GM18951 (cell line): ENCODE data around the gene TIMM17A.
"Not testable (repeated sequence)": the region's sequence is repeated elsewhere in the genome, so short reads cannot be mapped to it uniquely, and the experiment has no call there.

Experiments
- POLR2A ChIP-seq: IDR thresholded peaks from 4 replicates; pipeline ENCODE4 v1.6.1; 2011; ENCODE audit warnings: mild to moderate bottlenecking; ENCODE audit not compliant: insufficient read length, insufficient read depth; ENCODE audit errors: extremely low read depth
- in situ Hi-C: fragments of 300-500 bp; cut with MboI; formaldehyde crosslinking; loops from one replicate; pipeline ENCODE4 v1.12.0; 2022; ENCODE audit warnings: low sequenced_read_pairs, mixed read lengths, inconsistent platforms; ENCODE audit not compliant: unreplicated experiment

TIMM17A gene

GRCh38 chr1:201946224-201946908 lies 8.9 kb upstream of the TIMM17A start, which contains the start of gene LMOD1:
Gene LMOD1 (minus strand): TSS chr1:201946548. CDS start chr1:201946340, 208 bp downstream.
- in situ Hi-C loops, result no loop called here

GRCh38 chr1:201947697-201948008 lies 7.7 kb upstream of the TIMM17A start:
- in situ Hi-C loops, result no loop called here
- no peak for TF ChIP-seq POLR2A

More at GRCh38 chr1:201946224-201946908, 8.9 kb upstream of the TIMM17A start, which contains the start of gene LMOD1:
- TF ChIP-seq POLR2A, result no peak

DNA sequence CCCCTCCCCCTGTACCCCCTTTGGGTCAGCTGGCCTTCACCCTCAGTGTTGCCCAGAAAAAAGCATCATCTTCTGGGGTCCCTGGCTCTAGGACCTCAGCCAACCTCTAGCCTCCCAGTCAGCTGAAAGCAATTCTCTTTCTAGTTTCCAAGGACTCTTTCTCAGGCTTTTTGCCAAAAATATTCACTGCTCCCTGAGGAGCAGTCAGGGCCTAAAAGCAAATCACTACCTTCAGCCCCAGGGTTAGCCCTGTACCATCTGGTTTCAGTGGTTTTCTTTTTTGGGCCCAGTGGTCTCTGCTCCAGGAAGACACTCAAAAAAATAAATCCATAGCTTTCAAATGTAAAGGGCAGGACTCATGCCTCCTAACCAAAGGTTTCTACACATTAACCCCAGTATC lies 5.8 kb upstream of the TIMM17A start:
- TF ChIP-seq POLR2A, result no peak
- in situ Hi-C loops, result no loop called here

GRCh38 chr1:201954263-201955008 lies 867 bp upstream of the TIMM17A start:
- in situ Hi-C loops, result no loop called here

GRCh38 chr1:201955729-201956143 lies 433 bp downstream of the TIMM17A start:
- no peak for TF ChIP-seq POLR2A
- in situ Hi-C loops, result no loop called here

More at GRCh38 chr1:201954263-201955008, 867 bp upstream of the TIMM17A start:
- TF ChIP-seq POLR2A, result no peak

DNA sequence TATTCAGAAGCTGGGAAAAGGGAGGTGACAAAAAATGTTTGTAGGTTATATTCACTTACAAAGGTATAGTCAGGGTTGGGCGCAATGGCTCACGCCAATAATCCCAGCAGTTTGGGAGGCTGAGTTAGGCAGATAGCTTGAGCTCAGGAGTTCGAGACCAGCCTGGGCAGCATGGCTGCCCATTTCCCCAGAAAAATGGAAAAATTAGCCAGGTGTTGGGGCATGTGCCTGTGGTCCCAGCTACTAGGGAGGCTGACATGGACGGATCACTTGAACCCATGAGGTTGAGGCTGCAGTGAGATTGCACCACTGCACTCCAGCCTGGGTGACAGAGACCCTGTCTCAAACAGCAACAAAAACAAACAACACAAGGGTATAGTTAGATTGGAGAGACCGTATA lies 3.0 kb downstream of the TIMM17A start:
- in situ Hi-C loops, result no loop called here
- TF ChIP-seq POLR2A, result no peak

- in situ Hi-C loops, result not testable (repeated sequence)
Measured at GRCh38 chr1:201962382-201962781, 7.1 kb downstream of the TIMM17A start.

DNA sequence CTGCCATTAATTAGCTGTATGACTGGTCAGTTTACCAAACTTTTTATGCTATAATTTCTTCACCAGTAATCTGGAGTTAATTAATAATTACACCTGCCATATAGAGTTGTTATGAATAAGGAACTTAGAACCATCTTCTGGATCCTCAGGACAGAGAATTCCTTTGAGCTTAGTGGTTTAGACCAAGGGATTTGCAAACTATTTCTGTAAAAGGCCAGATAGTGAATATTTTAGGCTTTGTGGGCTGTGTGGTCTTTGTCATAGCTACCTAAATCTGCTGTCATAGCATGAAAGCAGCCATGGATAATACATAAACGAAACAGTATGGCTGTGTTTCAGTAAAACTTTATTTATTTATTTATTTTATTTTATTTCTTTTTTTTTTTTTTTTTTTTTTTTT lies 9.0 kb downstream of the TIMM17A start:
- no peak for TF ChIP-seq POLR2A
- in situ Hi-C loops, result no loop called here

- no peak for TF ChIP-seq POLR2A
- in situ Hi-C loops, result loop anchor here (5.0 kb wide), 1 partner anchor 74 kb away; no protein-coding TSS in a partner anchor
Measured at GRCh38 chr1:201966171-201966570, 10.9 kb downstream of the TIMM17A start.

GRCh38 chr1:201968202-201968925 lies 13.1 kb downstream of the TIMM17A start:
- in situ Hi-C loops, result loop anchor here (5.0 kb wide), 1 partner anchor 76 kb away; no protein-coding TSS in a partner anchor
- no peak for TF ChIP-seq POLR2A

GRCh38 chr1:201970334-201971159 lies 15.2 kb downstream of the TIMM17A start:
- in situ Hi-C loops, result no loop called here
- TF ChIP-seq POLR2A, result no peak

DNA sequence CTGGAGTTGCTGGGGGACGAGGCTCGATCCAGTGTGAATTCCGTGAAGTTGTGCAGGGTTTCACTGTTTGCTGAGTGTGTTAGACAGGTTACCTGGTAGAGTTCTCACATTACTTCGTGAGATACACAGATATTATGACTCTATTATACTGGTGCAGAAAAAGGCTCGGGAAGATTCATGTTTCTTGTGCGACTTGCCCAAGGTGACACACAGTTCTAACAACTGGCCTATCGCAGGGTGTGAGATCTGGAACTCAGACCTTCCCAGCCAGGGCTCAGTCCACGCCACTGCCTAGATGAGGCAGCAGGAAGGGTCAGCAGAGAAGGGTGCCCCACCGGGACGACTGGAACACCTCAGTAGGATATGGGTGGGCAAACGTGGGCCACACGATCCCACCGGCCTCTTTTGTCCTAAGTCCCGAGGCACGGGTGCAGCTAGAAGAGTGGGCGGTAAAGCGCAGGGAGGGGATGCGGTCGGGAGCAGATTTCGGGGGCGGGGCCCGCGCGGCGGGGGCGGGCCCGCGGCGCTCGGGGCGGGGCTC lies 26.8 kb downstream of the TIMM17A start:
- in situ Hi-C loops, result no loop called here
- no peak for TF ChIP-seq POLR2A
